K562 (cell line): ENCODE data around the gene NUDT22. TPM values are rescaled to one million over a fixed set of nuclear protein-coding genes. Genes with fewer than 3 reads are reported as not detected.

Source experiments
- ATAC-seq: fragments of 200-7000 bp; cut with Tn5 transposase; 3 replicates; pipeline ENCODE4 v1.9.1; 2020; ENCODE audit warnings: moderate library complexity
- BruUV-seq: library from RNA; stranded (reverse); fragments of 400-500 nt; replicated peaks from 2 replicates; lab custom pipeline; 2021; lab: Mats Ljungman, UMichigan
- CTCF ChIA-PET: fragments of 300-600 bp; formaldehyde crosslinking; extraction: SDS; loops from one replicate; lab custom pipeline; 2021; ENCODE audit warnings: low intra/inter-chr PET ratio; lab: Yijun Ruan, JAX
- POLR2A ChIA-PET: fragments of 300-600, 350-650 bp; sonication (Branson Sonifier 250); formaldehyde crosslinking; extraction: SDS; loops from one replicate; lab custom pipeline; 2021; ENCODE audit warnings: antibody characterized with exemption, inconsistent platforms; lab: Yijun Ruan, JAX
- DNase-seq, 4 experiments: peaks; one replicate each; pipeline versions ENCODE4 v3.0.0 to v3.0.0-alpha.2; 2011 to 2018; ENCODE audit warnings: low spot score in 3 of 4, mixed read lengths in 3 of 4; ENCODE audit errors: extremely low read depth in 1 of 4
- FAIRE-seq: peaks from 2 replicates; lab custom pipeline; 2011; peaks lifted over from hg19 to GRCh38; lab: Jason Lieb, UNC
- H2AFZ ChIP-seq: 2 replicates; pipeline ENCODE4 v1.6.0; 2011; ENCODE audit warnings: low read depth, low read length, control low read depth, inconsistent platforms
- H3K27ac ChIP-seq: fragments of 200-600 bp; 3 replicates; pipeline ENCODE4 v1.8.0; 2011; ENCODE audit warnings: low read depth, mild to moderate bottlenecking, control low read depth, inconsistent platforms, low read length, moderate library complexity, mixed read lengths; ENCODE audit errors: extremely low read depth
- H3K27me3 ChIP-seq, 2 experiments: fragments of 300-600 bp in 1 of 2; 2 replicates in 1 of 2; 3 replicates in 1 of 2; pipeline versions ENCODE4 v1.6.0 to v1.8.0; 2011; ENCODE audit warnings: inconsistent platforms in 2 of 2, low read length in 2 of 2, mild to moderate bottlenecking in 1 of 2, mixed read lengths in 1 of 2, moderate library complexity in 1 of 2; ENCODE audit not compliant: control insufficient read depth in 2 of 2, insufficient read depth in 2 of 2
- H3K36me3 ChIP-seq: fragments of 300-600 bp; 3 replicates; pipeline ENCODE4 v1.8.0; 2011; ENCODE audit warnings: mild to moderate bottlenecking, low read length, inconsistent platforms; ENCODE audit not compliant: control insufficient read depth, insufficient read depth
- H3K4me1 ChIP-seq, 2 experiments: fragments of 200-600 bp in 1 of 2; replicated peaks in 1 of 2; 2 replicates in 1 of 2; 3 replicates in 1 of 2; pipeline versions ENCODE4 v1.5.1 to v1.8.0; 2011; ENCODE audit warnings: inconsistent platforms in 2 of 2, low read length in 2 of 2, mild to moderate bottlenecking in 1 of 2, mixed read lengths in 1 of 2, moderate library complexity in 1 of 2; ENCODE audit not compliant: control insufficient read depth in 2 of 2, insufficient read depth in 2 of 2
- H3K4me2 ChIP-seq: 2 replicates; pipeline ENCODE4 v1.6.1; 2011; ENCODE audit warnings: low read length, control low read depth, inconsistent platforms, mixed read lengths; ENCODE audit not compliant: insufficient read depth
- H3K4me3 ChIP-seq: fragments of 200-600 bp; sonication (generic), shearing (Covaris generic); 2 replicates; pipeline ENCODE4 v1.5.1; 2016; ENCODE audit warnings: control low read depth, inconsistent platforms
- H3K79me2 ChIP-seq: fragments of 200-600 bp; 3 replicates; pipeline ENCODE4 v1.8.0; 2011; ENCODE audit warnings: low read length, inconsistent platforms; ENCODE audit not compliant: control insufficient read depth, insufficient read depth
- H3K9ac ChIP-seq, 2 experiments: 2 replicates each; pipeline versions ENCODE4 v1.6.0 to v1.6.1; 2011; ENCODE audit warnings: low read depth in 2 of 2, low read length in 2 of 2, control low read depth in 1 of 2, inconsistent platforms in 1 of 2, mild to moderate bottlenecking in 1 of 2, mixed read lengths in 1 of 2; ENCODE audit not compliant: insufficient read depth in 1 of 2
- H3K9me1 ChIP-seq: one replicate; pipeline ENCODE4 v1.6.0; 2011; ENCODE audit warnings: inconsistent platforms, mild to moderate bottlenecking, low read length, moderate library complexity; ENCODE audit not compliant: control insufficient read depth, insufficient read depth
- H3K9me3 ChIP-seq: replicated peaks from 2 replicates; pipeline ENCODE4 v1.5.1; 2011; ENCODE audit warnings: low read depth, low read length, inconsistent platforms; ENCODE audit not compliant: control insufficient read depth, insufficient read depth
- H4K20me1 ChIP-seq: replicated peaks from 2 replicates; pipeline ENCODE4 v1.6.1; 2011; ENCODE audit warnings: low read length, inconsistent platforms, mixed read lengths; ENCODE audit not compliant: control insufficient read depth, insufficient read depth
- ZNF395 ChIP-seq: fragments of 200-800 bp; sonication (Bioruptor generic); IDR thresholded peaks from 2 replicates; pipeline ENCODE4 v1.6.1; 2017; ENCODE audit warnings: missing genetic modification characterization, missing compliant biosample characterization
- whole genome bisulfite sequencing: fragments of 100-300 bp; shearing (Covaris generic); methylation state at CpG from one replicate; pipeline ENCODE4 v1.1.6; 2016; ENCODE audit warnings: low coverage, mixed read lengths; ENCODE audit not compliant: insufficient coverage; ENCODE audit errors: missing lambda C conversion rate; 5-methylcytosine and 5-hydroxymethylcytosine counted together
- in situ Hi-C: fragments of 300-500 bp; cut with MboI; formaldehyde crosslinking; loops from 4 replicates; pipeline ENCODE4 v1.15.0; 2018; ENCODE audit warnings: inconsistent platforms, mixed read lengths
- intact Hi-C: fragments of 100-400 bp; cut with micrococcal nuclease; formaldehyde crosslinking; loops from 2 replicates; pipeline ENCODE4 v1.14.2; 2022
- polyA plus RNA-seq, 8 experiments: library from polyadenylated mRNA; depleted of rRNA in 4 of 8; stranded (reverse) in 5 of 8; unstranded in 3 of 8; fragments of >200 nt; fragmentation: Nextera tagmentation in 2 of 8; fragmentation: Illumina TruSeq in 1 of 8; extraction: Ambion mirVana in 2 of 8; extraction: Trizol in 1 of 8; gene quantifications; 2 replicates each; pipeline versions ENCODE4 v1.2.1 to v1.2.3, GENCODE V29; 2011 to 2014; ENCODE audit warnings: inconsistent platforms in 1 of 8, missing spikeins in 1 of 8
- total RNA-seq, 7 experiments: library from RNA; depleted of rRNA in 6 of 7; stranded (reverse); fragments of >200 nt in 6 of 7; fragmentation: Illumina TruSeq in 2 of 7; extraction: Trizol in 2 of 7; gene quantifications; 2 replicates each; pipeline versions ENCODE4 v1.2.1 to v1.2.3, GENCODE V29; 2011 to 2021; ENCODE audit warnings: low replicate concordance in 1 of 7
- TF ChIP-seq, protein P1 (sequence below): sonication (generic); IDR thresholded peaks from 2 replicates; pipeline ENCODE4 v1.6.1; 2016

Gene NUDT22
- total and polyA plus RNA-seq, 9 of the 15 experiments (the other 6 are each of a cell fraction or from before 2014, with no cell fraction given): 6.3 to 92.6 (median 37.4) TPM

DNA sequence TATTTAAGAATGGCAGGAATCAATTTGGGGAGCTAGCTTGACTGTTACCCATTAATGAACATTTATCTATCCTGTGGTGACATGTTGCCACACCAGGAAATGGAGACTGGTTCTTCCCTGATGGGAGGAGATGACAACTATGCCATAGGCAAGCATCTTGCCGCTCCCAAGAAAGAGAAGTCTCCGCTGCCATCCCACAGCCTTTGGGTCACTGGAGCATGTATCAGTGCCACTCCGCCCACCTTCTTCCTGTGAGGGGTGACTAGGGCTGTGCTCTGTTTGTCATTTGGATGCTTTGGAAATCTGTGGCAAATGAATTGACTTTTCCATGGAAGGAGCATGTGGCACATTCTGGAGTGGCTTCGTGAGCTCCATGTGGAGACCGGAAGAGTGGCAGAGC is 33.6 kb upstream of the NUDT22 start:
- Histone ChIP-seq H3K36me3 (peaks cover 71% of the 10 kb centered on the region), H3K9me3 (no peaks in the 10 kb centered on the region), H2AFZ (no peak overlapping the region), H3K4me3 (no peak overlapping the region), H3K9me1 (no peaks in the 10 kb centered on the region), H3K27me3 (no peaks in the 10 kb centered on the region), H3K79me2 (peaks cover 15% of the 10 kb centered on the region), H3K27ac (no peak overlapping the region), H3K9ac (no peak overlapping the region), H4K20me1 (peaks cover 4% of the 10 kb centered on the region; the same call in 1 of the 2 replicates), H3K4me2 (no peak overlapping the region), H3K4me1 (peaks cover 3 to 12% of the 10 kb centered on the region in 2 experiments; a peak in 3 of 5 replicates)
- 99% methylated on average over 5 of the region's 5 CpGs for WGBS
- no TSS peak for BruUV-seq
- ChIA-PET CTCF (no interaction called here), POLR2A (interaction anchor here (0.9 to 2.2 kb wide), 3 partner anchors 10 to 263 kb away, joined by 3 to 9 read pairs (median 3); partner anchors contain the start of gene FERMT3)
- no peak for TF ChIP-seq ZNF395 (CRISPR knock-in tag)
- TF ChIP-seq, protein P1, sequence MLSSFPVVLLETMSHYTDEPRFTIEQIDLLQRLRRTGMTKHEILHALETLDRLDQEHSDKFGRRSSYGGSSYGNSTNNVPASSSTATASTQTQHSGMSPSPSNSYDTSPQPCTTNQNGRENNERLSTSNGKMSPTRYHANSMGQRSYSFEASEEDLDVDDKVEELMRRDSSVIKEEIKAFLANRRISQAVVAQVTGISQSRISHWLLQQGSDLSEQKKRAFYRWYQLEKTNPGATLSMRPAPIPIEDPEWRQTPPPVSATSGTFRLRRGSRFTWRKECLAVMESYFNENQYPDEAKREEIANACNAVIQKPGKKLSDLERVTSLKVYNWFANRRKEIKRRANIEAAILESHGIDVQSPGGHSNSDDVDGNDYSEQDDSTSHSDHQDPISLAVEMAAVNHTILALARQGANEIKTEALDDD: no peak
- no peak for FAIRE-seq
- in situ Hi-C loops (no loop called here), intact Hi-C loops (no loop called here)
- no peak for ATAC-seq
- no peak for DNase-seq
